NCI-H2196 (cell line): ENCODE results near the gene KLK2.
A peak's percentile ranks its signal among the peaks of the same experiment; 100 is the strongest.

Experiments used
- DNase-seq: peaks from one replicate; lab custom pipeline; 2025; ENCODE audit not compliant: unreplicated experiment; lab: John Stamatoyannopoulos, UW

Gene KLK2

GRCh38 chr19:50873056-50873455 is at the start of gene KLK2:
Gene KLK2, plus strand, starts transcription at chr19:50873439. Its CDS starts 35 bp downstream, at chr19:50873474.
- no peak for DNase-seq

GRCh38 chr19:50826492-50827240 is 46.6 kb upstream of the KLK2 start:
- DNase-seq = no peak

GRCh38 chr19:50827476-50827875 is 45.8 kb upstream of the KLK2 start:
- no peak for DNase-seq

GRCh38 chr19:50829801-50830200 is 43.4 kb upstream of the KLK2 start:
- no peak for DNase-seq

DNA sequence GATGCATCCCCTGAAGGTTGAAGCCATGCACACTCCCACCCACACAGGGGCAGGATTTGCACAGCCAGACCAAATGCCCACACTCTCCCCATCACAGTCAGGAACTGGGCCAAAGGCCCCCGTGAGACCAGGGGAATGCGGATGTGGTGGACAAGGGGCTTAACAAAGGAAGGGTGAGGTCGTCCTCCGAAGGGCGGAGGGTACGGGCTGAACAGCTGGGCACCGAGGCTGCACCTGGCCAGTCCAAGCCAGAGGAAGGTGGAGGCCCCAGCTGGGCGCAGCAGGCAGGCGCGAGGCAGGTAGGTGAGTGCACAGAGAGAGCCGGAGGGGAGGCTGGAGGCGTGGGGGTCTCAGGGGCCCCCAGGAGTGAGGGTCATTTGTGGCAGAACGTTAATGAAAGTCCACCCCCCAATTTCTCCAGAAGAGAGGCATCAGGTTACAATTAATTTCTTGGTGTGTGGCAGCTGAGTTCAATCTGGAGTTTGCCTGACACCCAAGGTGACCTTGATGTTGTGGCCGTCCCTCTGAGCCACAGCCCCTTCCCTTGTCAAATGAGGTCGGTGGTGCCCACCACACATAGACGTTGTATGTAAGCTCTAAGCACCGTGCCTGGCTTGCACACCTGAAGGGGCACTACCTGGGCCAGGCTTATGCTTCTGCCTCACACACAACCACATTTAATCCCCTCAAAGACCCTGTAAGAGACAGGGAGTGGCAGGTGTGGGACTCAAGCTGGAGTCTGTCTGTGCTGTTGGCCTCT is 42.8 kb upstream of the KLK2 start:
- DNase-seq = no peak

GRCh38 chr19:50831026-50831396 is 42.2 kb upstream of the KLK2 start:
- no peak for DNase-seq

GRCh38 chr19:50832666-50833065 is 40.6 kb upstream of the KLK2 start:
- no peak for DNase-seq

- DNase-seq = no peak
Observed at GRCh38 chr19:50833117-50833801, 40.0 kb upstream of the KLK2 start, which contains the start of gene KLK15. Gene KLK15, minus strand, starts transcription at chr19:50833574. Its CDS starts 2,082 bp downstream, at chr19:50831492.

- DNase-seq = no peak
Observed at GRCh38 chr19:50833802-50834167, 39.5 kb upstream of the KLK2 start.

DNA sequence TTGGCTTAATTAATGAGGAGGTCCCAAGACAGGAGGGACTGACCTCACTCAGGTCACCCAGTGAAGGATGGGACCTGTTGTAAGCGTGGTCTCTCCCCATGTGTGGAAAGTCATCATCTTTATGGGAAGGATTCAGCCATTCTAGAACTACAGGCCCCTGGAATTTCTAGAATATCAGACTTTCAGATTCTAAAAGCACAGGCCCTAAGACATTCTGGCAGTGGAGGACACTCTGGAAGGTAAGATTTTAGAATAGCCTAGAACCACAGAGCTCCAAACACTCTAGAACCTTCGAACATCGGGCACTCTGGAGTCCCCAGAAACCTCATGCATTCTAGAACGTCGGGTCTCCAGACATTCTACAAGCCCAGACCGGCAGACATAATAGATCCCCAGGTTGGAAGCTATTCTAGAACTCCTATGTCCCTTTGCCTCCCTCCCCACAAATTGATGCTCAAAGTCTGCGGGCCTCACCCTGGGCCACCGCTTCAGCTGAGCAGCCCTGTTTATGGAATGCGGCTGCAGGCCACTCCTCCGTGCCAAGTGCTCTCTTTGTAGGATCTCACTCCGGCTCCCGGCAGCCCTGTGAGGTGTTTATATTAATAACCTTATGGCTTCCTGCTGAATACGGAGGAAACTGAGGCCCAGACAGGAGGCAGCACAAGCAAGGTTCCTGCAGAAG is 38.0 kb upstream of the KLK2 start:
- peak; percentile 39 for DNase-seq

DNA sequence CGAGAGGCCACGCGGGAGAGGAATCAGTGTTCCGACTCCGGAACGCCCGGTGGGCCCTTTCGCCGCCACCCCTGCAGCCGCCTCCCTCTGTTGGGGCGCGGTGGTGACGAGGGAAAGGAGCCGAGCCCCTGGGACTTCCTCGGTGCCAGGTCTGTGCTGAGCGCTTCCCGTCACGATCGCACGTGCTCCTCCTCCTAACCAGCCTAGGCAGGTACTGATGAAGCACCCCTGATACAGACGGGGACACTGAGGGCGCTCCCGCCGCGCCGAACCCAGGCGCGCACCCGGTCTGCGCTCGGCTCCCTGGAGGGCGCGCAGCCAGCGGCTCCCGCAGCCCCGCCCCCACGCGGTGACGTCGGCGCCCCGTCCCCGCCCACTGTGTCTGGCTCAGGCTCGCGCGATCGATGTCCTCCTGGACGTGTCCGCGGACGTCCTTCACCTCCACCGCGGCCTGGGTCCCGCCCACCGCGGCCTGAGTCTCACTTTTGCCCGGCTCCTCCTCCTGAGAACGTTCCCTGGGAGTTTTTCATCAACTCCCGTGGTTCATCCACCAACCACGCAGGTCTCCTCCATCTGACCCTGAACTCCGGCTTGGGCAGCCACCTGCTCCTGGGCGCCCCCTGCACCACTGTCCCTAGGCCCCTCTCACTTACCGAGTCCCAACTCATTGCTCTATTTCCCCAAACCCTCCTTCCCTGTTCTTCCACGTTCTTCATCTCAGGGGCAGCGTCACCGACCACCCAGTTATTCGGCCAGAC is 37.3 kb upstream of the KLK2 start:
- DNase-seq = peak; percentile 90

- no peak for DNase-seq
Observed at GRCh38 chr19:50836543-50837195, 36.6 kb upstream of the KLK2 start.

- no peak for DNase-seq
Observed at GRCh38 chr19:50837300-50837699, 35.9 kb upstream of the KLK2 start.

DNA sequence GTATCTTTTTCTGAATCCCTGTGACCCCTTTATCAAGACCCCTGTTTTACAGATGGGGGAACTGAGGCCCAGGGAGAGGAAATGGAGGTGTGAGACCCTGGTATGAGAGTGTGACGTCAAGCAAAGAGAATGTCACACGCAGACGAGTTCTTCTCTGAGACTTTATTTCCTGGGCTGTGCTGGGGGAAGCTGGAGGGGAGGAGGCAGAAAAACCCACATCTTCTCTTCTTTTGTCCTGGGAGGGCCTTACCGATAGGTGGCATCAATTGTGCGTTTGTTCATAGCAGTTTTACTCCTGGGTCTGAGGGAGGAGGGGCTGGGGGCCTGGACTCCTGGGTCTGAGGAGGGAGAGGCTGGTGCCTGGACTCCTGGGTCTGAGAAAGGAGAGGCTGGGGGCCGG is 35.0 kb upstream of the KLK2 start:
- no peak for DNase-seq

- DNase-seq = no peak
Observed at GRCh38 chr19:50839712-50840655, 33.3 kb upstream of the KLK2 start.

- no peak for DNase-seq
Observed at GRCh38 chr19:50842130-50842529, 31.1 kb upstream of the KLK2 start.

DNA sequence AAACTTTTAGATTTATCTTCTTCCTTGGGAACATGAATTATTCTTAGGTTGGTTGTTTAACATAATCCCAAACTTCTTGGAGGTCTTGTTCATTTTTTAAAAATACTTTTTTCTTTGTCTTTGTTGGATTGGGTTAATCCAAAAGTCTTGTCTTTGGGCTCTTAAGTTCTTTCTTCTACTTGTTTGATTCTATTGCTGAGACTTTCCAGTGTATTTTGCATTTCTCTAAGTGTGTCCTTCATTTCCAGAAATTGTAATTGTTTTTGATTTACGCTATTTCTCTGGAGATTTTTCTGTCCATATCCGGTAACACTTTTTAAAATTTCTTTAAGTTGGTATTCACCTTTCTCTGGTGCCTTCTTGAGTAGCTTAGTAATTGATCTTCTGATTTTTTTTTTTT is 30.0 kb upstream of the KLK2 start:
- no peak for DNase-seq

- peak; percentile 29 for DNase-seq
Observed at GRCh38 chr19:50843701-50844221, 29.5 kb upstream of the KLK2 start.
